Left ventricle myocardium inferior (tissue), 1 donor: ENCODE data around the gene TCEA3. TPM values are rescaled to one million over a fixed set of nuclear protein-coding genes. Genes with fewer than 3 reads are reported as not detected.
"Not testable (repeated sequence)": the region's sequence is repeated elsewhere in the genome, so short reads cannot be mapped to it uniquely, and the experiment has no call there.

Experiments used
- DNase-seq: peaks from one replicate; pipeline ENCODE4 v3.0.0-alpha.2; 2020
- H3K27ac ChIP-seq: fragments of 200-600 bp; replicated peaks from 2 replicates; pipeline ENCODE4 v1.8.0; 2021
- H3K27me3 ChIP-seq: fragments of 200-600 bp; 2 replicates; pipeline ENCODE4 v1.8.0; 2021; ENCODE audit warnings: low read depth
- H3K36me3 ChIP-seq: fragments of 200-600 bp; 2 replicates; pipeline ENCODE4 v1.8.0; 2021
- H3K4me1 ChIP-seq: fragments of 200-600 bp; 2 replicates; pipeline ENCODE4 v1.8.0; 2021
- H3K4me3 ChIP-seq: fragments of 200-600 bp; 2 replicates; pipeline ENCODE4 v1.8.0; 2021; ENCODE audit warnings: mild to moderate bottlenecking, moderate library complexity
- H3K9me3 ChIP-seq: fragments of 200-600 bp; replicated peaks from 2 replicates; pipeline ENCODE4 v1.8.0; 2021
- CTCF ChIP-seq: fragments of 200-600 bp; IDR thresholded peaks from 2 replicates; pipeline ENCODE4 v1.8.0; 2021; ENCODE audit warnings: antibody characterized with exemption, mild to moderate bottlenecking, borderline replicate concordance
- intact Hi-C: fragments of 100-400 bp; cut with micrococcal nuclease; formaldehyde crosslinking; loops from one replicate; pipeline ENCODE4 v1.11.0; 2022
- total RNA-seq: library from RNA; stranded (reverse); fragmentation: NEBNext Ultra II Directional; extraction: Animal tissue kit (Norgen Biotek cat#: 25700); gene quantifications from one replicate; pipeline ENCODE4 v1.2.1, GENCODE V29; 2021
- donor health status: DM: no; HTN: yes; CAD: no; lungs with severe emphysema.

Gene TCEA3
- total RNA-seq, 1 donor from 2014 or later = 78.6 TPM

GRCh38 chr1:23376890-23377811, 47.4 kb downstream of the TCEA3 start:
- no peaks in the 10 kb centered on the region for H3K36me3 ChIP-seq
- intact Hi-C loops = no loop called here

GRCh38 chr1:23374079-23374735, 50.3 kb downstream of the TCEA3 start:
- H3K9me3 ChIP-seq, DNase-seq, H3K27me3 ChIP-seq, H3K36me3 ChIP-seq, H3K27ac ChIP-seq, intact Hi-C loops, H3K4me3 ChIP-seq: not testable (repeated sequence)
- peaks cover 46% of the 10 kb centered on the region for H3K4me1 ChIP-seq

More at GRCh38 chr1:23376890-23377811, 47.4 kb downstream of the TCEA3 start:
- Histone ChIP-seq H3K4me1 (peaks cover 18% of the 10 kb centered on the region), H3K27ac (peak overlapping the region; percentile 71), H3K9me3 (no peaks in the 10 kb centered on the region), H3K4me3 (no peak overlapping the region), H3K27me3 (no peaks in the 10 kb centered on the region)
- no peak for TF ChIP-seq CTCF
- peak; percentile 54 for DNase-seq

- intact Hi-C loops = no loop called here
- Histone ChIP-seq H3K27ac (peak overlapping the region; percentile 99), H3K4me1 (peaks cover 56% of the 10 kb centered on the region)
These were observed 52.3 kb downstream of the TCEA3 start for GRCh38 chr1:23371987-23372880.

GRCh38 chr1:23370709-23371584, 53.6 kb downstream of the TCEA3 start:
- Histone ChIP-seq H3K27me3 (no peaks in the 10 kb centered on the region), H3K4me3 (peak overlapping the region; percentile 88), H3K4me1 (peaks cover 67% of the 10 kb centered on the region), H3K36me3 (peaks cover 13% of the 10 kb centered on the region), H3K9me3 (peaks cover 8% of the 10 kb centered on the region), H3K27ac (peak overlapping the region; percentile 99)
- peak; percentile 25 for TF ChIP-seq CTCF
- intact Hi-C loops = no loop called here
- no peak for DNase-seq

More at GRCh38 chr1:23371987-23372880, 52.3 kb downstream of the TCEA3 start:
- Histone ChIP-seq H3K9me3 (no peaks in the 10 kb centered on the region), H3K27me3 (no peaks in the 10 kb centered on the region), H3K4me3 (no peak overlapping the region), H3K36me3 (no peaks in the 10 kb centered on the region)
- DNase-seq = no peak
- TF ChIP-seq CTCF = no peak

- H3K4me3 ChIP-seq = peak overlapping the region; percentile 88
- H3K4me1 ChIP-seq = peaks cover 67% of the 10 kb centered on the region
- intact Hi-C loops = no loop called here
These were observed 54.2 kb downstream of the TCEA3 start for GRCh38 chr1:23370330-23370708.

More at GRCh38 chr1:23370330-23370708, 54.2 kb downstream of the TCEA3 start:
- Histone ChIP-seq H3K27me3 (no peaks in the 10 kb centered on the region), H3K36me3 (peaks cover 19% of the 10 kb centered on the region), H3K27ac (peak overlapping the region; percentile 99), H3K9me3 (peaks cover 14% of the 10 kb centered on the region)
- no peak for TF ChIP-seq CTCF
- DNase-seq = no peak
